Trophoblast cell (in vitro differentiated cells and primary cell): ENCODE results near the gene NPLOC4.
A peak's percentile ranks its signal among the peaks of the same experiment; 100 is the strongest.

Experiments
- DNase-seq, 2 donors: peaks; one replicate each; pipeline ENCODE4 v3.0.0-alpha.2; 2016
- H2AFZ ChIP-seq: 2 replicates; pipeline ENCODE4 v1.6.1; 2013; ENCODE audit warnings: low read length, moderate library complexity, mild to moderate bottlenecking; ENCODE audit not compliant: insufficient read depth, poor library complexity
- H2AK5ac ChIP-seq: 2 replicates; pipeline ENCODE4 v1.6.1; 2013; ENCODE audit warnings: mild to moderate bottlenecking, low read length
- H2BK120ac ChIP-seq: 2 replicates; pipeline ENCODE4 v1.6.1; 2013; ENCODE audit warnings: low read length, mild to moderate bottlenecking, moderate library complexity; ENCODE audit not compliant: insufficient read depth, poor library complexity
- H2BK12ac ChIP-seq: 2 replicates; pipeline ENCODE4 v1.6.1; 2013; ENCODE audit warnings: mild to moderate bottlenecking, low read length, moderate library complexity
- H2BK5ac ChIP-seq: 2 replicates; pipeline ENCODE4 v1.6.1; 2013; ENCODE audit warnings: low read length, low read depth, moderate library complexity, mild to moderate bottlenecking; ENCODE audit not compliant: poor library complexity
- H3K14ac ChIP-seq: 2 replicates; pipeline ENCODE4 v1.6.1; 2013; ENCODE audit warnings: mild to moderate bottlenecking, low read length
- H3K18ac ChIP-seq: 2 replicates; pipeline ENCODE4 v1.6.1; 2013; ENCODE audit warnings: mild to moderate bottlenecking, low read length
- H3K23ac ChIP-seq: 2 replicates; pipeline ENCODE4 v1.6.1; 2013; ENCODE audit warnings: low read length
- H3K27ac ChIP-seq: 2 replicates; pipeline ENCODE4 v1.5.1; 2013; ENCODE audit warnings: low read depth, mild to moderate bottlenecking, inconsistent platforms, low read length, moderate library complexity
- H3K27me3 ChIP-seq: 2 replicates; pipeline ENCODE4 v1.6.1; 2013; ENCODE audit warnings: inconsistent platforms, mild to moderate bottlenecking, low read length, moderate library complexity; ENCODE audit not compliant: insufficient read depth
- H3K36me3 ChIP-seq, 2 experiments: 1 replicate in 1 of 2; 2 replicates in 1 of 2; pipeline ENCODE4 v1.6.1; 2013; ENCODE audit warnings: low read length in 2 of 2, mild to moderate bottlenecking in 2 of 2, moderate library complexity in 1 of 2; ENCODE audit not compliant: insufficient read depth in 2 of 2, control insufficient read depth in 1 of 2
- H3K4ac ChIP-seq: 2 replicates; pipeline ENCODE4 v1.6.1; 2013; ENCODE audit warnings: low read depth, mild to moderate bottlenecking, low read length, moderate library complexity
- H3K4me1 ChIP-seq, 2 experiments: 1 replicate in 1 of 2; 2 replicates in 1 of 2; pipeline ENCODE4 v1.6.1; 2013; ENCODE audit warnings: low read length in 2 of 2, mild to moderate bottlenecking in 2 of 2, moderate library complexity in 1 of 2; ENCODE audit not compliant: insufficient read depth in 2 of 2, control insufficient read depth in 1 of 2
- H3K4me2 ChIP-seq: 2 replicates; pipeline ENCODE4 v1.6.1; 2013; ENCODE audit warnings: inconsistent platforms, mild to moderate bottlenecking, low read length, moderate library complexity
- H3K4me3 ChIP-seq: 2 replicates; pipeline ENCODE4 v1.5.1; 2013; ENCODE audit warnings: mild to moderate bottlenecking, low read depth, low read length, inconsistent platforms
- H3K79me1 ChIP-seq: one replicate; pipeline ENCODE4 v1.6.1; 2013; ENCODE audit warnings: low read length
- H3K79me2 ChIP-seq: 2 replicates; pipeline ENCODE4 v1.6.1; 2013; ENCODE audit warnings: low read length, mild to moderate bottlenecking; ENCODE audit not compliant: control insufficient read depth, insufficient read depth, poor library complexity
- H3K9ac ChIP-seq: 2 replicates; pipeline ENCODE4 v1.6.1; 2013; ENCODE audit warnings: mild to moderate bottlenecking, low read length
- H3K9me3 ChIP-seq: 2 replicates; pipeline ENCODE4 v1.6.1; 2013; ENCODE audit warnings: low read depth, mild to moderate bottlenecking, control low read depth, inconsistent platforms, low read length; ENCODE audit not compliant: insufficient read depth
- H4K12ac ChIP-seq: 2 replicates; pipeline ENCODE4 v1.6.1; 2013; ENCODE audit warnings: low read depth, mild to moderate bottlenecking, low read length, moderate library complexity
- H4K8ac ChIP-seq: 2 replicates; pipeline ENCODE4 v1.6.1; 2013; ENCODE audit warnings: low read depth, mild to moderate bottlenecking, low read length, moderate library complexity
- H4K91ac ChIP-seq: one replicate; pipeline ENCODE4 v1.6.1; 2013; ENCODE audit warnings: low read depth, mild to moderate bottlenecking, low read length, moderate library complexity
- WGBS: extraction: QIAGEN DNeasy Blood & Tissue Kit; methylation state at CpG from one replicate; pipeline ENCODE4 v1.1.7; 2013; ENCODE audit warnings: missing lambda C conversion rate; ENCODE audit not compliant: insufficient read length, insufficient coverage; ENCODE audit errors: extremely low coverage; 5-methylcytosine and 5-hydroxymethylcytosine counted together

NPLOC4 gene

GRCh38 chr17:81553616-81554181, 83.2 kb downstream of the NPLOC4 start:
- Histone ChIP-seq H3K4me3 (no peak overlapping the region), H3K79me1 (peaks cover 9% of the 10 kb centered on the region), H3K4me2 (peak overlapping the region; percentile 90), H4K8ac (no peak overlapping the region), H2BK5ac (no peak overlapping the region), H3K9me3 (no peaks in the 10 kb centered on the region), H3K79me2 (peaks cover 9% of the 10 kb centered on the region), H3K23ac (no peak overlapping the region), H3K18ac (no peak overlapping the region), H3K9ac (no peak overlapping the region), H3K27me3 (no peaks in the 10 kb centered on the region), H2AFZ (no peak overlapping the region), H2BK12ac (no peak overlapping the region), H3K27ac (no peak overlapping the region), H2AK5ac (no peak overlapping the region), H3K14ac (no peak overlapping the region), H3K4me1 (peaks cover 2 to 15% of the 10 kb centered on the region in 2 experiments), H4K12ac (peak overlapping the region; percentile 20), H3K36me3 (peaks cover 42 to 49% of the 10 kb centered on the region in 2 experiments), H2BK120ac (no peak overlapping the region), H3K4ac (no peak overlapping the region), H4K91ac (no peak overlapping the region)
- DNase-seq: peak in 1 of 2 donors; percentile 52
- no CpG with 5 or more reads among the region's 24 CpGs for WGBS

GRCh38 chr17:81553018-81553615, 83.8 kb downstream of the NPLOC4 start:
- H3K23ac ChIP-seq: no peak overlapping the region
- no peak overlapping the region for H3K18ac ChIP-seq
- no peak overlapping the region for H3K4ac ChIP-seq
- H2BK120ac ChIP-seq: no peak overlapping the region
- WGBS: no CpG with 5 or more reads among the region's 19 CpGs
- peak overlapping the region; percentile 75 for H3K27ac ChIP-seq
- H3K27me3 ChIP-seq: no peaks in the 10 kb centered on the region
- no peak overlapping the region for H4K8ac ChIP-seq
- H3K36me3 ChIP-seq: peaks cover 40 to 45% of the 10 kb centered on the region in 2 experiments
- peak overlapping the region; percentile 11 for H2AFZ ChIP-seq
- H3K79me1 ChIP-seq: peaks cover 9% of the 10 kb centered on the region
- no peak overlapping the region for H2BK12ac ChIP-seq
- H2AK5ac ChIP-seq: no peak overlapping the region
- peak overlapping the region; percentile 90 for H3K4me2 ChIP-seq
- peak overlapping the region; percentile 71 for H4K91ac ChIP-seq
- H3K9ac ChIP-seq: peak overlapping the region; percentile 90
- no peaks in the 10 kb centered on the region for H3K9me3 ChIP-seq
- H2BK5ac ChIP-seq: no peak overlapping the region
- DNase-seq: peak; percentile 77 to 78
- no peak overlapping the region for H3K14ac ChIP-seq
- no peak overlapping the region for H4K12ac ChIP-seq
- H3K4me3 ChIP-seq: peak overlapping the region; percentile 98
- H3K79me2 ChIP-seq: peaks cover 9% of the 10 kb centered on the region
- H3K4me1 ChIP-seq: peaks cover 2 to 15% of the 10 kb centered on the region in 2 experiments

DNA sequence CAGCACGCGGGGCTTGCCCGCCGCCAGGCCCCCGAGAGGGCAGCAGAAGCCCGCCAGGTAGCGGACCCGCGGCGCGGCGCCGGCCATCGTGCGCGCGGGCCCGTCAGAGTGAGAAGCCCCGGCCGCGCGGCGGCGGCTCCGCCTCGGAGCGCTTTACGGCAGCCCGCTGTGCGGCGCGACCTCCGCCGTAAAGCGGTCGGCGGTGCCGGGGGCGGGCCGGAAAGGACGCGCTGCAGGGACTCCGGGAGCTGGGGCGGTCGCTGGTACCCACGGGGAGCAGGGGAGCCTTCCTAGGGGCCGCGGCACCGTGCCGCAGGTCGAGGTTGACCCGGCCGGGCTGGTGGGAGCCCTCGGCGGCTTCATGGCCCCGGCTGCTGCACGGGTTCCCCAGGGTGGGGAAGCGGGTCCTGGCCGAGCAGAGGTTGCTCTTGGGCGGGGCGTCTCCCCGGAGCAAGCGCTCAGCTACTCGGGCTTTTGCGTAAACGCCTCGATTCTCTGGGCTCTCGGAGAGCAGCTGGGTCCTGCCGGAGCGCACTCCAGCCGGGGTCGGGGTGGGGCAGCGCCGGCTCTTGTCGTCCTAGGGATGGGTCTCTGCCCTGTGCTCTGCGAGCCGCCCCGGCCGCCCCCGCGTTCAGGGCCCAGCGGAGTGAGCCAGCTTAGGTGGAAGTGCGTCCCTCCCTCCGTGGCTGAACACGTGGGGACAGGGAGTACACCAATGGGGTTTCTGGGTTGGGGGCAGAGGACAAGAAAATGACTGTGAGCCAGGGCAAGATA, 84.5 kb downstream of the NPLOC4 start, which contains the start of gene FAAP100:
FAAP100 (minus strand) TSS at position 110 of the 774 bp plus-strand sequence; CDS start at position 87, 23 bp downstream.
- Histone ChIP-seq H4K8ac (peak within 1 kb of the TSS; percentile 97), H3K4me2 (peak within 1 kb of the TSS; percentile 96), H3K4me1 (peaks cover 2 to 15% of the 10 kb centered on the region in 2 experiments), H3K9ac (peak within 1 kb of the TSS; percentile 91), H3K4ac (peak within 1 kb of the TSS; percentile 86), H2AFZ (peak within 1 kb of the TSS; percentile 94), H3K36me3 (peaks cover 39 to 45% of the 10 kb centered on the region in 2 experiments), H2BK12ac (no peak within 1 kb of the TSS), H3K9me3 (no peaks in the 10 kb centered on the region), H3K27me3 (no peaks in the 10 kb centered on the region), H2AK5ac (peak within 1 kb of the TSS; percentile 67), H3K79me2 (peaks cover 9% of the 10 kb centered on the region), H3K18ac (peak within 1 kb of the TSS; percentile 83), H3K4me3 (peak within 1 kb of the TSS; percentile 98), H2BK120ac (peak within 1 kb of the TSS; percentile 80), H4K91ac (peak within 1 kb of the TSS; percentile 95), H3K27ac (peak within 1 kb of the TSS; percentile 75), H4K12ac (peak within 1 kb of the TSS; percentile 89), H3K79me1 (peaks cover 9% of the 10 kb centered on the region), H3K23ac (no peak within 1 kb of the TSS), H2BK5ac (peak within 1 kb of the TSS; percentile 70), H3K14ac (peak within 1 kb of the TSS; percentile 95)
- no CpG with 5 or more reads among the region's 85 CpGs for WGBS
- DNase-seq: peak; percentile 72 to 88

DNA sequence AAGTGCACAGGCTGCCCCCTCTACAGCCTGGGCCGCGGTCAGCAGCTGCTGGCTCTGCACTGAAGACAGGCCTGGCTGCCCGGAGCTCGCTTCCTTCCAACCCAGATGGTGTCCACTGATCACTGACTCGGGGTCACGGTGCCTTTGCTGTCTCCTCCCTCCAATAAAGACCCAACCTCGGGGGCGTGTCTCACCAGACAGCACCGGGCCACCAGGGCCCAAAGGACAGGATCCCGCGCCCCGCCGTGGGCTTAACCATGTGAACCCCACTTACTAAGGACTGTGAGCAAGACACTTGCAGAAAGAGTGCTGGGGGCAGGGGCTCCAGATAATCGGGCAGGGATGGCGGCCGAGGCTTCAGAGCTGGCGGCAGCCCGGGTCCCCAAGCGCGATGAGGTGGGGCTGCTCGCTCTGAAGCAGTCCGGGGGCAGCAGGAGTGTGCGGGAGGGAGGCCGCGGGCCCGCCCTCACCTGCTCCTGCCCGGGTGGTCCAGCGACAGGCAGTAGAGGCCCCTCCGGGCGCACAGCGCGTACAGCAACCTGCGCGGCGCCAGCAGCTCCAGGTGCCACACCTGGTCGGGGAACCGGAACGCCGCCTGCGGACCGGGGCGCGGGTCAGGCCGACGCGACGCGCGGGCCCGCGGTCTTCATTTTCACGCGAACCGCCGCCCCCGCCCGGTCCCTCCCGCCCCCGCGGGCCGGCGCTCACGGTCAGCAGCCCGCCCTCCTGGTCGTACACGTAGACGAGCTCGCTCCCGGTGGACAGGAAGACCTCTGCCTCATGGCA, 85.3 kb downstream of the NPLOC4 start:
- DNase-seq: peak in 1 of 2 donors; percentile 13

More for the DNA sequence above, 85.3 kb downstream of the NPLOC4 start:
- Histone ChIP-seq H3K14ac (peak overlapping the region; percentile 95), H2BK120ac (peak overlapping the region; percentile 80), H2AFZ (peak overlapping the region; percentile 94), H4K8ac (peak overlapping the region; percentile 97), H3K4ac (peak overlapping the region; percentile 86), H3K36me3 (peaks cover 40 to 45% of the 10 kb centered on the region in 2 experiments), H3K4me3 (peak overlapping the region; percentile 98), H3K18ac (peak overlapping the region; percentile 77), H4K91ac (peak overlapping the region; percentile 95), H4K12ac (peak overlapping the region; percentile 74), H3K4me1 (peaks cover 2 to 15% of the 10 kb centered on the region in 2 experiments), H2AK5ac (peak overlapping the region; percentile 23), H3K4me2 (peak overlapping the region; percentile 96), H2BK5ac (peak overlapping the region; percentile 70), H2BK12ac (no peak overlapping the region), H3K27ac (no peak overlapping the region), H3K27me3 (no peaks in the 10 kb centered on the region), H3K23ac (no peak overlapping the region), H3K79me1 (peaks cover 9% of the 10 kb centered on the region), H3K9ac (peak overlapping the region; percentile 91), H3K9me3 (no peaks in the 10 kb centered on the region), H3K79me2 (peaks cover 9% of the 10 kb centered on the region)
- no CpG with 5 or more reads among the region's 69 CpGs for WGBS
